SU-DHL-6 (cell line): ENCODE data around the gene C20orf144.

ENCODE experiments used
- H2AFZ ChIP-seq: fragments of 200-600 bp; sonication (generic); 2 replicates; pipeline ENCODE4 v1.6.1; 2014; ENCODE audit warnings: low read depth, mild to moderate bottlenecking, moderate library complexity, mixed read lengths, antibody characterized with exemption, low read length; ENCODE audit not compliant: severe bottlenecking
- H3F3A ChIP-seq: fragments of 200-600 bp; shearing (Covaris generic); 2 replicates; pipeline ENCODE4 v1.6.0; 2016; ENCODE audit warnings: antibody characterized with exemption, mild to moderate bottlenecking; ENCODE audit not compliant: insufficient read depth
- H3K27ac ChIP-seq: fragments of 200-600 bp; sonication (generic); 2 replicates; pipeline ENCODE4 v1.5.1; 2016; ENCODE audit warnings: low read depth, mild to moderate bottlenecking, low read length, moderate library complexity, mixed read lengths
- H3K27me3 ChIP-seq: fragments of 200-600 bp; sonication (generic), shearing (Covaris generic); 2 replicates; pipeline ENCODE4 v1.6.0; 2014; ENCODE audit warnings: mild to moderate bottlenecking, low read length
- H3K36me3 ChIP-seq: fragments of 200-600 bp; sonication (generic); 2 replicates; pipeline ENCODE4 v1.6.1; 2014; ENCODE audit warnings: mild to moderate bottlenecking, low read length, mixed read lengths
- H3K4me2 ChIP-seq: fragments of 300-600, 200-600 bp; shearing (Covaris generic), sonication (generic); 2 replicates; pipeline ENCODE4 v1.6.0; 2014; ENCODE audit warnings: low read length, low read depth, mild to moderate bottlenecking; ENCODE audit not compliant: poor library complexity, severe bottlenecking
- H3K4me3 ChIP-seq: fragments of 200-600 bp; sonication (generic); 2 replicates; pipeline ENCODE4 v1.5.1; 2014; ENCODE audit warnings: antibody characterized with exemption, low read length, mild to moderate bottlenecking, mixed read lengths; ENCODE audit not compliant: insufficient read depth, poor library complexity, severe bottlenecking
- H3K79me2 ChIP-seq: fragments of 200-600 bp; sonication (generic); 2 replicates; pipeline ENCODE4 v1.6.1; 2014; ENCODE audit warnings: mild to moderate bottlenecking, low read length, moderate library complexity; ENCODE audit not compliant: insufficient read depth
- H3K9ac ChIP-seq: fragments of 200-600 bp; sonication (generic); 2 replicates; pipeline ENCODE4 v1.7.0; 2014; ENCODE audit warnings: mild to moderate bottlenecking, low read length
- H3K9me2 ChIP-seq: fragments of 200-600 bp; sonication (generic); replicated peaks from 2 replicates; pipeline ENCODE4 v1.6.1; 2014; ENCODE audit warnings: low read length; ENCODE audit not compliant: insufficient read depth
- H3K9me3 ChIP-seq: fragments of 200-600 bp; sonication (generic); 2 replicates; pipeline ENCODE4 v1.6.1; 2014; ENCODE audit warnings: low read length, mixed read lengths; ENCODE audit not compliant: insufficient read depth
- H4K20me1 ChIP-seq: fragments of 200-600 bp; sonication (generic); 2 replicates; pipeline ENCODE4 v1.6.1; 2014; ENCODE audit warnings: low read depth, mild to moderate bottlenecking, antibody characterized with exemption, low read length, moderate library complexity, mixed read lengths
- EZH2phosphoT487 ChIP-seq: fragments of 200-600 bp; sonication (generic), shearing (Covaris generic); conservative IDR thresholded peaks from 2 replicates; pipeline ENCODE4 v1.6.1; 2018; ENCODE audit warnings: mild to moderate bottlenecking, antibody characterized with exemption, low read length, moderate library complexity, mixed read lengths
- TF ChIP-seq, protein P1 (sequence below): fragments of 200-600 bp; sonication (generic); IDR thresholded peaks from one replicate; pipeline ENCODE4 v1.5.1; 2017; ENCODE audit warnings: antibody characterized with exemption, mild to moderate bottlenecking, low read length, moderate library complexity; ENCODE audit not compliant: insufficient read depth, poor library complexity, severe bottlenecking

C20orf144 gene

DNA sequence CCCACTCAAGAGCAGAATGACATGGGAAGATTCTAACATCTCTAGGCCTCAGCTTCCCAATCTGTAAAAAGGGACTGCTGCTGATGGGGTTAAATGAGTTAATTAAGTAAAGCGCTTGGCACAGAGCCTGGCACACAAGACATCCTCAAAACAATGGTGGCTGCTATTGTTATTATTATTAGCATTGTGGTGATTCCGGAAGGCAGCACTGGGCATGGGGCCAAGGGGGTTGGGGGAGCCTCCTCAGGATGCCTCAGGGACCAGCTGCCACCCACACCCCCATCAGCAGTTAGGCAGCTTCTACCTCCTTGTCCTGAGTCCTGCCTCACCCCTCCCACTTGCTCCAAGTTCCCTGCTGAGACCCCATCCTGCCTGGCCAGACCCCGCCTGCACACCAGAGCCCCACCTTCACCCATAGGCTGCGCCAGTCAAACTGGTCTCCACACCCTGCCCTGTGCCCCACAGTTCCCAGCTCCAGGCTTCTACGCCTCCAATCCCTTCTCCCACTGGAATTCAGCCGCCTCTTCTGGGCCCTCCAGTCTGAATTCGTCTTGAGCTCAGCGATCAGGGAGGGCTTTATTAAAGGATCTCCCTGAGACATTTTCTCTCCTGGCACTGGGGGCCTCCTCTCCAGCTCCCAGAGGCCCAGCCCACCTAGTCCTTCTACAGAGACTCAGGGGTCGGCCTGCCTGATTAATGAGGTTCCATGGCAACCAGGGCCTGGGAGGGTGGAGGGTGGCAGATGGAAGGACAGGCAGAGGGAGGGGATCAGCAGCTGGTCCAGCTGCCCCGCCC, 22.6 kb downstream of the C20orf144 start:
- TF ChIP-seq EZH2phosphoT487 = no peak
- Histone ChIP-seq H2AFZ (no peak overlapping the region), H3K9me3 (no peaks in the 10 kb centered on the region), H3K36me3 (no peaks in the 10 kb centered on the region), H3F3A (peaks cover 57% of the 10 kb centered on the region), H3K4me2 (peak overlapping the region; percentile 80), H3K4me3 (peak overlapping the region; percentile 58), H4K20me1 (no peaks in the 10 kb centered on the region), H3K27ac (peak overlapping the region; percentile 94), H3K79me2 (peaks cover 51% of the 10 kb centered on the region), H3K9me2 (no peaks in the 10 kb centered on the region), H3K27me3 (no peaks in the 10 kb centered on the region), H3K9ac (peak overlapping the region; percentile 67)

DNA sequence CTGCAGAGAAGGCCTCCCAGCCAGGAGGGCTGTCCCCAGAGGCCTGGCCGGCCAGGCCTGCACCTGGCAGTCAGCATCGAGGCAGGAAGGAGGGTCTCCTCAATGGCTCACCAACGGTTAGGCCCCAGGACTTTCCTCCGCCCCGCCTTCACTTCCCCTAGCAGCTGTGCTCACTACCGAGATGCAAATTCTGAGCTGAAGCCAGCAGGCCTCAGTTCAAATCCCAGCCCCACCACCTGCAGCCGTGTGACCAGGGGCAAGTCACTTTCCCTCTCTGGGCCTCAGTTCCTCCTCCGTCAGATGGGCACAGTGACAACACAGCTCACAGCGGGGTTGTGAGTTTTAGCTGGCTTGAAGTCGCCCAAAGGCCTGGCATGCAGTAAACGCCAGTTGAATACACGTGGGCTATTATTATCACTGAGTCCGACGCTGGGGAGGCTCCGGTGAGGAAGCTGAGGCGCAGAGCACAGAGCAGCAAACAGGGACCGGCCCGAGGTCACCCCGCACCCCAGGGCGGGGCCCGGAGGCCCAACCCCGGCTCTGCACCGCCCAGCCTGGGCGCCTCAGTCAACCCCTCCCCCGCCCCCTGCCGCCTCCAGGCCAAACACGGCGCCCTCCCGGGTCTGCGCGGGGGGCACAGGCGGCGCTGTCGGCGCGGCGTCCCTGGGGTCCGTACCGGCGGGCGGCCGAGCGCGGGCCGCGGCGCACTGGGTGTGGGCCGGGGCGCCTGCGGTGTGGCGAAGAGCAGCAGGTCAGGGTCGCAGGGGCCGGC, 23.4 kb downstream of the C20orf144 start:
- no peaks in the 10 kb centered on the region for H3K9me3 ChIP-seq
- H3K79me2 ChIP-seq = peaks cover 46% of the 10 kb centered on the region
- peak overlapping the region; percentile 69 for H3K4me3 ChIP-seq

DNA sequence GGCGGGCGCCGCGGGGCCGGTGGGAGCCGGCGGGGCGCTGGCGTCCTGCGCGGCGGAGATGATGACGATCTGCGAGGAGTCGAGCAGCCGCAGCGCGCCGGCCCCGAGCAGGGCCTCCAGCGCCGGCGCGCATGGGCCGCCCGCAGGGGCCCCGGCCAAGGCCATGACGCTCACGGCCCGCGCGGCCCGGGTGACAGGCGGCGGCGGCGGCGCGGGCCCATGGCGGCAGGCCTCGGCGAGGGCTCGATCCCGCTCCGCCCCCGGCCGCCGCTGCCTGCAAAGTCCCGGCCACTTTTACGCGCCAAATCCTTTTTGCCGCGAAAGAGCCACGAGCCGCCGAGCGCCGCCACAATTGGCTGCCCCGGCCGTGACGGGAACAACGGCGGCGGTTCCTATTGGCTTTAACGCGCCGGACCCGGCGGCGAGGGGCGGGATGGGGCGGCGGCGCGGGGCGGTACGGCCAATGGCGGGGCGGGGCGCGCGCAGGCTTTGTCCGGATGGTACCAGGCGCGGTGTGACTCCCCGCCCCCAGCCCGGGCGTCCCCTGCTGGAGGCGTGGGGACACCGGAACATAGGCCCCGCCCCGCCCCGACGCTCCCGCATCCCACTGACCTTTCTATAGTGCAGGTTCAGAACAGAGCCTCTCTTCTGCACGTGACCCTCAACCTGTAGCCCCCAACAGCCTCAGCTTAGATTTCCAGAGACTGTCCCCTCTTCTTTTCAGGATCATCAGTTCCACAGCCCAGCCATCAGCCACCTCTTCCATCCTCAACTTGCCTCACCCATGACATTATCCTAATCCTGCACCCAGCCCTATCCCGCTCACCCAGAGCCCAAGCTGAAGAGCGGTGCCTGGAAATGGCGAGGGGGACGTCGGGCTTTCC, 24.2 kb downstream of the C20orf144 start, which contains the start of gene E2F1:
Gene E2F1, minus strand, starts transcription at position 286 of the 884 bp plus-strand sequence. Its CDS starts 121 bp downstream, at position 165.
- TF ChIP-seq, protein P1, sequence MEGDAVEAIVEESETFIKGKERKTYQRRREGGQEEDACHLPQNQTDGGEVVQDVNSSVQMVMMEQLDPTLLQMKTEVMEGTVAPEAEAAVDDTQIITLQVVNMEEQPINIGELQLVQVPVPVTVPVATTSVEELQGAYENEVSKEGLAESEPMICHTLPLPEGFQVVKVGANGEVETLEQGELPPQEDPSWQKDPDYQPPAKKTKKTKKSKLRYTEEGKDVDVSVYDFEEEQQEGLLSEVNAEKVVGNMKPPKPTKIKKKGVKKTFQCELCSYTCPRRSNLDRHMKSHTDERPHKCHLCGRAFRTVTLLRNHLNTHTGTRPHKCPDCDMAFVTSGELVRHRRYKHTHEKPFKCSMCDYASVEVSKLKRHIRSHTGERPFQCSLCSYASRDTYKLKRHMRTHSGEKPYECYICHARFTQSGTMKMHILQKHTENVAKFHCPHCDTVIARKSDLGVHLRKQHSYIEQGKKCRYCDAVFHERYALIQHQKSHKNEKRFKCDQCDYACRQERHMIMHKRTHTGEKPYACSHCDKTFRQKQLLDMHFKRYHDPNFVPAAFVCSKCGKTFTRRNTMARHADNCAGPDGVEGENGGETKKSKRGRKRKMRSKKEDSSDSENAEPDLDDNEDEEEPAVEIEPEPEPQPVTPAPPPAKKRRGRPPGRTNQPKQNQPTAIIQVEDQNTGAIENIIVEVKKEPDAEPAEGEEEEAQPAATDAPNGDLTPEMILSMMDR = no peak
- no peak for TF ChIP-seq EZH2phosphoT487
- H3K4me2 ChIP-seq = peak within 1 kb of the TSS; percentile 80
- no peaks in the 10 kb centered on the region for H3K36me3 ChIP-seq
- no peaks in the 10 kb centered on the region for H3K27me3 ChIP-seq
- H3K9me2 ChIP-seq = no peaks in the 10 kb centered on the region
- H3K4me3 ChIP-seq = peak within 1 kb of the TSS; percentile 69
- peaks cover 38% of the 10 kb centered on the region for H3K79me2 ChIP-seq
- peaks cover 42% of the 10 kb centered on the region for H3F3A ChIP-seq
- H3K9ac ChIP-seq = peak within 1 kb of the TSS; percentile 67
- H3K27ac ChIP-seq = peak within 1 kb of the TSS; percentile 94
- peak within 1 kb of the TSS; percentile 73 for H2AFZ ChIP-seq
- H3K9me3 ChIP-seq = no peaks in the 10 kb centered on the region
- H4K20me1 ChIP-seq = no peaks in the 10 kb centered on the region

More for the DNA sequence above, 23.4 kb downstream of the C20orf144 start:
- Histone ChIP-seq H3K9ac (peak overlapping the region; percentile 67), H3K36me3 (no peaks in the 10 kb centered on the region), H3K4me2 (peak overlapping the region; percentile 80), H3K27me3 (no peaks in the 10 kb centered on the region), H3K9me2 (no peaks in the 10 kb centered on the region), H3F3A (peaks cover 51% of the 10 kb centered on the region), H2AFZ (no peak overlapping the region), H4K20me1 (no peaks in the 10 kb centered on the region), H3K27ac (peak overlapping the region; percentile 94)
- TF ChIP-seq, protein P1 = no peak
- TF ChIP-seq EZH2phosphoT487 = no peak
